PC-3 (cell line): ENCODE data around the gene HEATR5B. TPM values are rescaled to one million over a fixed set of nuclear protein-coding genes. Genes with fewer than 3 reads are reported as not detected.

Source experiments
- ATAC-seq: fragments of 200-7000 bp; cut with Tn5 transposase; 2 replicates; pipeline ENCODE4 v1.9.1; 2020; ENCODE audit warnings: mild to moderate bottlenecking, moderate library complexity
- BruUV-seq: library from RNA; stranded (reverse); fragments of 400-500 nt; replicated peaks from 2 replicates; lab custom pipeline; 2021; lab: Mats Ljungman, UMichigan
- CTCF ChIA-PET: fragments of 300-600 bp; sonication (Branson Sonifier 250); formaldehyde crosslinking; loops from one replicate; lab custom pipeline; 2022; ENCODE audit warnings: antibody characterized with exemption; lab: Charles Lee
- POLR2A ChIA-PET: fragments of 300-600 bp; sonication (Branson Sonifier 250); formaldehyde crosslinking; loops from one replicate; lab custom pipeline; 2022; ENCODE audit warnings: antibody characterized with exemption; ENCODE audit not compliant: unreplicated experiment; lab: Charles Lee
- DNase-seq: peaks from one replicate; pipeline ENCODE4 v3.0.0-alpha.2; 2015
- H2AFZ ChIP-seq: fragments of 300-600 bp; sonication (generic); 2 replicates; pipeline ENCODE4 v1.6.0; 2016; ENCODE audit warnings: antibody characterized with exemption, low read length
- H3F3A ChIP-seq: fragments of 300-600 bp; sonication (generic); one replicate; pipeline ENCODE4 v1.6.0; 2017; ENCODE audit warnings: antibody characterized with exemption, low read length, control low read depth, mild to moderate bottlenecking; ENCODE audit not compliant: unreplicated experiment
- H3K27ac ChIP-seq: fragments of 300-600 bp; sonication (generic); 2 replicates; pipeline ENCODE4 v1.5.1; 2016; ENCODE audit warnings: mild to moderate bottlenecking, low read length
- H3K27me3 ChIP-seq: fragments of 300-600 bp; sonication (generic); 2 replicates; pipeline ENCODE4 v1.6.1; 2016; ENCODE audit warnings: low read length, mixed read lengths
- H3K36me3 ChIP-seq: fragments of 300-600 bp; sonication (generic); 2 replicates; pipeline ENCODE4 v1.6.1; 2016; ENCODE audit warnings: low read depth, mixed run types, low read length, mixed read lengths
- H3K4me1 ChIP-seq: fragments of 300-600 bp; sonication (generic); 2 replicates; pipeline ENCODE4 v1.5.1; 2016; ENCODE audit warnings: low read length; ENCODE audit not compliant: insufficient read depth
- H3K4me2 ChIP-seq: fragments of 300-600 bp; sonication (generic); 2 replicates; pipeline ENCODE4 v1.6.0; 2016; ENCODE audit warnings: low read length
- H3K4me3 ChIP-seq: fragments of 300-600 bp; sonication (generic); 2 replicates; pipeline ENCODE4 v1.5.1; 2016; ENCODE audit warnings: mild to moderate bottlenecking, low read length, mixed read lengths
- H3K79me2 ChIP-seq: fragments of 300-600 bp; sonication (generic); 2 replicates; pipeline ENCODE4 v1.6.1; 2017; ENCODE audit warnings: low read length, mixed read lengths
- H3K9ac ChIP-seq: fragments of 300-600 bp; sonication (generic); 2 replicates; pipeline ENCODE4 v1.6.0; 2016; ENCODE audit warnings: mild to moderate bottlenecking, low read length
- H3K9me2 ChIP-seq: fragments of 300-600 bp; sonication (generic); replicated peaks from 2 replicates; pipeline ENCODE4 v1.6.1; 2016; ENCODE audit warnings: mixed run types, low read length, mixed read lengths
- H3K9me3 ChIP-seq: fragments of 300-600 bp; sonication (generic); 2 replicates; pipeline ENCODE4 v1.6.1; 2016; ENCODE audit warnings: low read length, mixed read lengths
- H4K20me1 ChIP-seq: fragments of 300-600 bp; sonication (generic); 2 replicates; pipeline ENCODE4 v1.6.1; 2016; ENCODE audit warnings: low read length, mixed read lengths
- EZH2 ChIP-seq: fragments of 300-600 bp; sonication (generic); IDR thresholded peaks from one replicate; pipeline ENCODE4 v1.6.1; 2017; ENCODE audit warnings: antibody characterized with exemption, mild to moderate bottlenecking, low read length; ENCODE audit not compliant: unreplicated experiment
- EZH2phosphoT487 ChIP-seq: fragments of 300-600 bp; sonication (generic); IDR thresholded peaks from 2 replicates; pipeline ENCODE4 v1.6.1; 2018; ENCODE audit warnings: mild to moderate bottlenecking, antibody characterized with exemption, low read length, borderline replicate concordance
- intact Hi-C: fragments of 100-400 bp; cut with micrococcal nuclease; formaldehyde crosslinking; loops from 2 replicates; pipeline ENCODE4 v1.9.0; 2023
- total RNA-seq: library from RNA; depleted of rRNA; stranded (reverse); fragments of >200 nt; gene quantifications from 2 replicates; pipeline ENCODE4 v1.2.3, GENCODE V29; 2014
- TF ChIP-seq, protein P1 (sequence below): fragments of 300-600 bp; sonication (generic); conservative IDR thresholded peaks from 2 replicates; pipeline ENCODE4 v1.5.1; 2017; ENCODE audit warnings: antibody characterized with exemption, low read depth, mild to moderate bottlenecking, low read length

The HEATR5B gene
- total RNA-seq, 1 experiment from 2014 or later: 13.0 TPM

GRCh38 chr2:36954977-36955607 is 129.1 kb downstream of the HEATR5B start:
- ChIA-PET POLR2A (no interaction called here), CTCF (no interaction called here)
- Histone ChIP-seq H3K4me2 (no peak overlapping the region), H3K4me1 (peaks cover 29% of the 10 kb centered on the region), H3K9me2 (no peaks in the 10 kb centered on the region), H3K9ac (no peak overlapping the region), H3K36me3 (no peaks in the 10 kb centered on the region), H3K4me3 (no peak overlapping the region), H3K27ac (no peak overlapping the region), H3F3A (no peaks in the 10 kb centered on the region), H2AFZ (no peak overlapping the region), H3K9me3 (no peaks in the 10 kb centered on the region), H4K20me1 (peaks cover 4% of the 10 kb centered on the region; the same call in 1 of the 2 replicates), H3K79me2 (peaks cover 66% of the 10 kb centered on the region), H3K27me3 (no peaks in the 10 kb centered on the region)
- ATAC-seq (no peak), DNase-seq (no peak)
- BruUV-seq: no TSS peak
- no peak for TF ChIP-seq EZH2
- TF ChIP-seq EZH2phosphoT487: no peak
- TF ChIP-seq, protein P1, sequence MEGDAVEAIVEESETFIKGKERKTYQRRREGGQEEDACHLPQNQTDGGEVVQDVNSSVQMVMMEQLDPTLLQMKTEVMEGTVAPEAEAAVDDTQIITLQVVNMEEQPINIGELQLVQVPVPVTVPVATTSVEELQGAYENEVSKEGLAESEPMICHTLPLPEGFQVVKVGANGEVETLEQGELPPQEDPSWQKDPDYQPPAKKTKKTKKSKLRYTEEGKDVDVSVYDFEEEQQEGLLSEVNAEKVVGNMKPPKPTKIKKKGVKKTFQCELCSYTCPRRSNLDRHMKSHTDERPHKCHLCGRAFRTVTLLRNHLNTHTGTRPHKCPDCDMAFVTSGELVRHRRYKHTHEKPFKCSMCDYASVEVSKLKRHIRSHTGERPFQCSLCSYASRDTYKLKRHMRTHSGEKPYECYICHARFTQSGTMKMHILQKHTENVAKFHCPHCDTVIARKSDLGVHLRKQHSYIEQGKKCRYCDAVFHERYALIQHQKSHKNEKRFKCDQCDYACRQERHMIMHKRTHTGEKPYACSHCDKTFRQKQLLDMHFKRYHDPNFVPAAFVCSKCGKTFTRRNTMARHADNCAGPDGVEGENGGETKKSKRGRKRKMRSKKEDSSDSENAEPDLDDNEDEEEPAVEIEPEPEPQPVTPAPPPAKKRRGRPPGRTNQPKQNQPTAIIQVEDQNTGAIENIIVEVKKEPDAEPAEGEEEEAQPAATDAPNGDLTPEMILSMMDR: no peak
- intact Hi-C loops: no loop called here

DNA sequence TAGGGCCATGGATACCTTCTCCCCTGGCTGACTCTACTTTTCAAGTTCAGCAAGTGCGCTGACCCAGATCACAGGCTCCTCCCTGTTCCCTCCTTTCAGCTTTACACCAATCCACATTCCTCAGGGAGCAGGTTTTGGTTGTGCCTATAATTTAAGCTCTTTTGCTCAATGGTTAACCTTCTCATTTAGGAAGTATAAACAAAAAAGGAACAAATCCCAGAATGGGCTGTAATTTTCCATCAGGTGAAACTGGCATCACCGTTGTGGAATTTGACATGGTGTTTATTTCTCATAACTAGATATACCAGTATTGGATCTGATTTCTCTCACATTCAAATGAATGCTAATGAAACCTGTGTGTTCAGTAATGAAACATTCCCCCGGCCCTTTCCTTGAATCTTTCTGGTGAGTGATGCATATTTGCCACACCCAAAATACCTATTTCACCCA is 131.4 kb downstream of the HEATR5B start:
- TF ChIP-seq EZH2phosphoT487: no peak
- TF ChIP-seq EZH2: no peak
- TF ChIP-seq, protein P1: no peak
- intact Hi-C loops: no loop called here
- Histone ChIP-seq H3K27me3 (no peaks in the 10 kb centered on the region), H3K9me3 (no peaks in the 10 kb centered on the region), H3K4me3 (no peak overlapping the region), H3K9me2 (no peaks in the 10 kb centered on the region), H3K36me3 (no peaks in the 10 kb centered on the region), H3K4me2 (peak overlapping the region; percentile 42), H2AFZ (no peak overlapping the region), H3K79me2 (peaks cover 65% of the 10 kb centered on the region), H3K9ac (no peak overlapping the region), H4K20me1 (0 out of 2 replicates have a peak, but pooled peaks cover 4% of the 10 kb centered on the region), H3K27ac (peak overlapping the region; percentile 38), H3F3A (no peaks in the 10 kb centered on the region), H3K4me1 (peaks cover 29% of the 10 kb centered on the region)
- POLR2A ChIA-PET: no interaction called here
- no TSS peak for BruUV-seq
- peak; percentile 52 for ATAC-seq
- peak; percentile 83 for DNase-seq
- CTCF ChIA-PET: no interaction called here

GRCh38 chr2:36951574-36951973 is 132.6 kb downstream of the HEATR5B start:
- ATAC-seq (peak; percentile 85), DNase-seq (peak; percentile 79)
- Histone ChIP-seq H3K4me3 (no peak overlapping the region), H3K27me3 (no peaks in the 10 kb centered on the region), H4K20me1 (0 out of 2 replicates have a peak, but pooled peaks cover 4% of the 10 kb centered on the region), H3K9ac (no peak overlapping the region), H3F3A (no peaks in the 10 kb centered on the region), H3K9me3 (no peaks in the 10 kb centered on the region), H3K79me2 (peaks cover 57% of the 10 kb centered on the region), H3K27ac (peak overlapping the region; percentile 38; the same call in 1 of the 2 replicates), H3K4me2 (peak overlapping the region; percentile 27), H2AFZ (no peak overlapping the region), H3K9me2 (no peaks in the 10 kb centered on the region), H3K36me3 (no peaks in the 10 kb centered on the region), H3K4me1 (peaks cover 29% of the 10 kb centered on the region)
- POLR2A ChIA-PET: no interaction called here
- intact Hi-C loops: no loop called here
- no TSS peak for BruUV-seq
- CTCF ChIA-PET: no interaction called here
- no peak for TF ChIP-seq EZH2
- TF ChIP-seq, protein P1: no peak
- no peak for TF ChIP-seq EZH2phosphoT487
